Measurements from ENCODE around the gene TPM3. TPM values are rescaled to one million over a fixed set of nuclear protein-coding genes. Genes with fewer than 3 reads are reported as not detected.
A peak's percentile ranks its signal among the peaks of the same experiment; 100 is the strongest.

TPM3 gene
- total RNA-seq: 100 to 1,000 TPM; 130 to 263 (median 199) TPM

GRCh38 chr1:154191990-154192461, at the start of gene TPM3:
Gene TPM3 (minus strand): TSS chr1:154192100. CDS start chr1:154192018, 82 bp downstream.
- Histone ChIP-seq H3K4me3 (peak within 1 kb of the TSS in 1 of 2 donors; percentile 5), H3K4me1 (no peaks in the 10 kb centered on the region), H3K27me3 (no peaks in the 10 kb centered on the region), H3K9me3 (no peaks in the 10 kb centered on the region), H3K36me3 (no peaks in the 10 kb centered on the region), H3K27ac (peak within 1 kb of the TSS; percentile 63)
- TF ChIP-seq CTCF (IDR thresholded peaks at IDR 0.05): no peak
- TF ChIP-seq POLR2A (IDR thresholded peaks at IDR 0.05): peak in 1 of 2 donors; percentile 42
- intact Hi-C loops (cut with DNase I; ENCODE audit: low total_unique reads): no loop called here
- peak in 1 of 2 donors; percentile 43 for DNase-seq

GRCh38 chr1:154240294-154240833, 48.5 kb upstream of the TPM3 start:
- no peak overlapping the region for H3K4me3 ChIP-seq
- TF ChIP-seq CTCF (IDR thresholded peaks at IDR 0.05): no peak
- no peak for TF ChIP-seq POLR2A (IDR thresholded peaks at IDR 0.05)
- intact Hi-C loops (cut with DNase I; ENCODE audit: low total_unique reads): no loop called here
- no peak for DNase-seq
- no peaks in the 10 kb centered on the region for H3K9me3 ChIP-seq
- H3K27me3 ChIP-seq: no peaks in the 10 kb centered on the region
- no peaks in the 10 kb centered on the region for H3K4me1 ChIP-seq
- peaks cover 0 to 2% of the 10 kb centered on the region in 2 donors for H3K36me3 ChIP-seq
- H3K27ac ChIP-seq: no peak overlapping the region

- H3K4me3 ChIP-seq: no peak overlapping the region
- TF ChIP-seq POLR2A (IDR thresholded peaks at IDR 0.05) (no peak), CTCF (IDR thresholded peaks at IDR 0.05) (no peak)
- no peaks in the 10 kb centered on the region for H3K9me3 ChIP-seq
- H3K27me3 ChIP-seq: no peaks in the 10 kb centered on the region
- peaks cover 0 to 2% of the 10 kb centered on the region in 2 donors for H3K36me3 ChIP-seq
- H3K27ac ChIP-seq: no peak overlapping the region
- intact Hi-C loops (cut with DNase I; ENCODE audit: low total_unique reads): no loop called here
- DNase-seq: no peak
- no peaks in the 10 kb centered on the region for H3K4me1 ChIP-seq
Measured at GRCh38 chr1:154239491-154239890, 47.6 kb upstream of the TPM3 start.

- H3K27me3 ChIP-seq: no peaks in the 10 kb centered on the region
- H3K4me3 ChIP-seq: no peak overlapping the region
- H3K4me1 ChIP-seq: no peaks in the 10 kb centered on the region
- no peak for DNase-seq
- intact Hi-C loops (cut with DNase I; ENCODE audit: low total_unique reads): no loop called here
- no peak for TF ChIP-seq CTCF (IDR thresholded peaks at IDR 0.05)
- TF ChIP-seq POLR2A (IDR thresholded peaks at IDR 0.05): no peak
- H3K27ac ChIP-seq: no peak overlapping the region
- no peaks in the 10 kb centered on the region for H3K9me3 ChIP-seq
- H3K36me3 ChIP-seq: peaks cover 0 to 2% of the 10 kb centered on the region in 2 donors
Measured at GRCh38 chr1:154237880-154238506, 46.1 kb upstream of the TPM3 start.

- Histone ChIP-seq H3K9me3 (no peaks in the 10 kb centered on the region), H3K27ac (no peak overlapping the region), H3K36me3 (peaks cover 0 to 2% of the 10 kb centered on the region in 2 donors), H3K4me3 (no peak overlapping the region), H3K4me1 (no peaks in the 10 kb centered on the region), H3K27me3 (no peaks in the 10 kb centered on the region)
- intact Hi-C loops (cut with DNase I; ENCODE audit: low total_unique reads): no loop called here
- no peak for DNase-seq
- TF ChIP-seq POLR2A (IDR thresholded peaks at IDR 0.05) (no peak), CTCF (IDR thresholded peaks at IDR 0.05) (no peak)
Measured at GRCh38 chr1:154237435-154237834, 45.5 kb upstream of the TPM3 start.
